ENCODE results near the gene C4BPA. TPM values are rescaled to one million over a fixed set of nuclear protein-coding genes. Genes with fewer than 3 reads are reported as not detected.

C4BPA gene
- total RNA-seq, 1 experiment from 2014 or later, result not detected

DNA sequence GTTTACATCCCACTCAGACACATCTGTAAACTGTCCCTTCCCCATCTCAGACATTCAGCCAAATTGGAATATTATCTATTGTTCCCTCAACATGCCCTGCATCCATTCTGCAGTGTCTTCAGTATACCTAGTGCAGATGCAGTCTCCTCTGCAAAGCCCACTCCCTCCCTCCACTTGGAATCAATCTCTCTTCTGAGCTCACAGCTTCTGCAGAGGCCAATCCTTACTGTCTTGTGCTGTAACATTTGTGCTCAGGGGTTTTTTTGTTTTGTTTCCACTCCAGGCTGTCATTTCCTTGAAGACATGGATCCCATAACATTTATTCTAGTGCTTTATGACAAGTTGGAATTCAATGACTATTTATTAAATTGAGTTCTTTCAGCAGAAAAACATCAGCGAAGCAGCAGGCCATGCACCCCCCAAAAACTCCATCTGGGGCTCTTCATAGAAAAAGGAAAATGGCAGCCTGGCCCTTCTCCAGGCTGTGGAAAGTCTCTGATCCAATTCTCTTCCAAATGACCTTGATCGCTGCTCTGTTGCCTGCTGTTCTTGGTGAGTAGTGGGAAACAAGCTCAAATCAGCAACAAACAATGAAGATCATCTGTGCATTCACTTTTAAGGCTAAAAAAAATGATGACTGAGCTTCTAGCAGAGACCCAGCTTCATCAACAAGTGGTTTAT is 8.7 kb downstream of the C4BPA start:
- Histone ChIP-seq H3K4me1 (ENCODE audit: insufficient read depth, low read length) (no peaks in the 10 kb centered on the region), H4K5ac (ENCODE audit: insufficient read length, low read depth, low read length) (no peak overlapping the region), H3K23ac (ENCODE audit: insufficient read length, low read depth, low read length) (no peak overlapping the region), H4K20me1 (ENCODE audit: control insufficient read depth, insufficient read depth, insufficient read length) (no peaks in the 10 kb centered on the region), H2AFZ (ENCODE audit: low read length) (no peak overlapping the region), H3K27ac (ENCODE audit: insufficient read length, low read depth, low read length) (no peak overlapping the region), H3K4me2 (ENCODE audit: insufficient read depth, insufficient read length, low read length) (no peak overlapping the region), H3K79me1 (ENCODE audit: insufficient read depth, low read depth, low read length, poor library complexity, severe bottlenecking) (no peaks in the 10 kb centered on the region), H3K56ac (ENCODE audit: insufficient read length, low read depth, low read length) (no peak overlapping the region), H2BK5ac (ENCODE audit: insufficient read length, low read length) (no peak overlapping the region), H4K91ac (ENCODE audit: insufficient read length, low read depth, low read length) (no peak overlapping the region), H2BK12ac (ENCODE audit: insufficient read length, low read depth, low read length) (no peak overlapping the region), H3K18ac (ENCODE audit: insufficient read length, low read depth, low read length) (no peak overlapping the region), H3K9me3 (ENCODE audit: control insufficient read depth, low read depth, low read length) (no peaks in the 10 kb centered on the region), H4K8ac (replicated peaks; ENCODE audit: insufficient read length, low read depth, low read length) (no peak overlapping the region), H3K4ac (ENCODE audit: low read depth, low read length) (no peak overlapping the region), H3K79me2 (ENCODE audit: insufficient read depth, low read length) (no peaks in the 10 kb centered on the region), H3K27me3 (ENCODE audit: insufficient read depth, low read length) (no peaks in the 10 kb centered on the region), H3K9ac (ENCODE audit: extremely low read depth, insufficient read length, low read length) (no peak overlapping the region), H2AK5ac (ENCODE audit: insufficient read length, low read length) (no peak overlapping the region), H3T11ph (ENCODE audit: low read length) (no peak overlapping the region), H3K23me2 (ENCODE audit: insufficient read length, low read depth, low read length, poor library complexity, severe bottlenecking) (no peaks in the 10 kb centered on the region), H2BK120ac (ENCODE audit: low read depth, low read length, poor library complexity, severe bottlenecking) (no peak overlapping the region), H3K14ac (ENCODE audit: insufficient read depth, low read length) (no peak overlapping the region), H2BK15ac (ENCODE audit: low read depth, low read length) (no peak overlapping the region), H2BK20ac (ENCODE audit: low read depth, low read length, poor library complexity, severe bottlenecking) (no peak overlapping the region)
- Mint-ChIP-seq H3K27ac (no peak overlapping the region), H3K27me3 (ENCODE audit: low read depth) (no peaks in the 10 kb centered on the region), H3K4me3 (no peak overlapping the region), H3K9me3 (no peaks in the 10 kb centered on the region), H3K36me3 (ENCODE audit: insufficient read depth in 1 of 3, low read depth in 3 of 3) (no peaks in the 10 kb centered on the region), H3K4me1 (peaks cover 2 to 4% of the 10 kb centered on the region in 2 experiments; a peak in 3 of 4 replicates)
- TF ChIP-seq, protein P1, sequence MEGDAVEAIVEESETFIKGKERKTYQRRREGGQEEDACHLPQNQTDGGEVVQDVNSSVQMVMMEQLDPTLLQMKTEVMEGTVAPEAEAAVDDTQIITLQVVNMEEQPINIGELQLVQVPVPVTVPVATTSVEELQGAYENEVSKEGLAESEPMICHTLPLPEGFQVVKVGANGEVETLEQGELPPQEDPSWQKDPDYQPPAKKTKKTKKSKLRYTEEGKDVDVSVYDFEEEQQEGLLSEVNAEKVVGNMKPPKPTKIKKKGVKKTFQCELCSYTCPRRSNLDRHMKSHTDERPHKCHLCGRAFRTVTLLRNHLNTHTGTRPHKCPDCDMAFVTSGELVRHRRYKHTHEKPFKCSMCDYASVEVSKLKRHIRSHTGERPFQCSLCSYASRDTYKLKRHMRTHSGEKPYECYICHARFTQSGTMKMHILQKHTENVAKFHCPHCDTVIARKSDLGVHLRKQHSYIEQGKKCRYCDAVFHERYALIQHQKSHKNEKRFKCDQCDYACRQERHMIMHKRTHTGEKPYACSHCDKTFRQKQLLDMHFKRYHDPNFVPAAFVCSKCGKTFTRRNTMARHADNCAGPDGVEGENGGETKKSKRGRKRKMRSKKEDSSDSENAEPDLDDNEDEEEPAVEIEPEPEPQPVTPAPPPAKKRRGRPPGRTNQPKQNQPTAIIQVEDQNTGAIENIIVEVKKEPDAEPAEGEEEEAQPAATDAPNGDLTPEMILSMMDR (conservative IDR thresholded peaks at IDR 0.05), result no peak
- WGBS (ENCODE audit: extremely low coverage, insufficient read length, low lambda C conversion rate), result no CpG with 5 or more reads among the region's 2 CpGs
- DNase-seq, result no peak

All from H9 (cell line).